Uterus (tissue), 2 donors: ENCODE data around the gene ZNF426.

Experiments used
- CTCF ChIP-seq, 4 experiments: fragments of 200-600 bp in 2 of 4; fragments of 450-650 bp in 2 of 4; sonication (generic) in 2 of 4; IDR thresholded peaks; one replicate each; pipeline ENCODE4 v1.5.1; 2016 to 2019; ENCODE audit warnings: antibody characterized with exemption in 4 of 4, mild to moderate bottlenecking in 2 of 4, moderate library complexity in 1 of 4
- POLR2A ChIP-seq, 2 donors: fragments of 450-650 bp; IDR thresholded peaks; one replicate each; pipeline ENCODE4 v1.6.1; 2016; ENCODE audit warnings: antibody characterized with exemption in 2 of 2, mild to moderate bottlenecking in 1 of 2, moderate library complexity in 1 of 2

GRCh38 chr19:9566729-9567128, 28.3 kb upstream of the ZNF426 start:
- TF ChIP-seq POLR2A (IDR thresholded peaks at IDR 0.05) (no peak), CTCF (IDR thresholded peaks at IDR 0.05) (no peak)
